ENCODE measurements around the gene TAF1B. TPM values are rescaled to one million over a fixed set of nuclear protein-coding genes. Genes with fewer than 3 reads are reported as not detected.

TAF1B gene
- total RNA-seq, 1 donor from 2014 or later: 38.1 TPM

GRCh38 chr2:9941996-9942390 lies 98.7 kb downstream of the TAF1B start:
- DNase-seq: no peak

GRCh38 chr2:9944330-9944758 lies 101.1 kb downstream of the TAF1B start:
- no peak for DNase-seq

GRCh38 chr2:9945596-9945995 lies 102.3 kb downstream of the TAF1B start:
- DNase-seq: no peak

- DNase-seq: no peak
Observed at GRCh38 chr2:9946076-9946475, 102.8 kb downstream of the TAF1B start.

- DNase-seq: no peak
Observed at GRCh38 chr2:9946818-9947217, 103.5 kb downstream of the TAF1B start.

GRCh38 chr2:9948721-9949120 lies 105.4 kb downstream of the TAF1B start:
- no peak for DNase-seq

GRCh38 chr2:9949239-9949991 lies 106.1 kb downstream of the TAF1B start:
- no peak for DNase-seq

GRCh38 chr2:9949992-9950520 lies 106.8 kb downstream of the TAF1B start:
- no peak for DNase-seq

GRCh38 chr2:9950521-9951271 lies 107.4 kb downstream of the TAF1B start:
- peak; percentile 54 for DNase-seq

GRCh38 chr2:9951272-9951521 lies 107.9 kb downstream of the TAF1B start:
- DNase-seq: no peak

- DNase-seq: peak; percentile 97
Observed at GRCh38 chr2:9951522-9952285, 108.4 kb downstream of the TAF1B start, which contains the start of gene GRHL1. Gene GRHL1 (plus strand): TSS chr2:9951693. CDS start chr2:9951834, 141 bp downstream.

GRCh38 chr2:9952286-9952737 lies 109.0 kb downstream of the TAF1B start:
- no peak for DNase-seq

- DNase-seq: no peak
Observed at GRCh38 chr2:9952856-9953503, 109.7 kb downstream of the TAF1B start.

GRCh38 chr2:9954136-9954535 lies 110.9 kb downstream of the TAF1B start:
- DNase-seq: no peak

GRCh38 chr2:9958057-9958456 lies 114.8 kb downstream of the TAF1B start:
- DNase-seq: no peak

GRCh38 chr2:9959262-9959661 lies 116.0 kb downstream of the TAF1B start:
- DNase-seq: no peak

- DNase-seq: no peak
Observed at GRCh38 chr2:9961013-9961412, 117.7 kb downstream of the TAF1B start.

GRCh38 chr2:9964334-9964980 lies 121.2 kb downstream of the TAF1B start:
- no peak for DNase-seq

- DNase-seq: no peak
Observed at GRCh38 chr2:9965119-9965822, 122.0 kb downstream of the TAF1B start.

GRCh38 chr2:9966491-9967022 lies 123.3 kb downstream of the TAF1B start:
- DNase-seq: no peak

Data from tongue (tissue), 2 donors.